Activated naive CD4-positive, alpha-beta T cell treated with anti-CD3 and anti-CD28 coated beads, Interleukin-2, amount 50 U/mL, for 16 hours (primary cell): ENCODE data around the gene FREM3.

Source experiments
- DNase-seq: peaks from one replicate; pipeline ENCODE4 v3.0.0-alpha.2; 2020

The FREM3 gene

DNA sequence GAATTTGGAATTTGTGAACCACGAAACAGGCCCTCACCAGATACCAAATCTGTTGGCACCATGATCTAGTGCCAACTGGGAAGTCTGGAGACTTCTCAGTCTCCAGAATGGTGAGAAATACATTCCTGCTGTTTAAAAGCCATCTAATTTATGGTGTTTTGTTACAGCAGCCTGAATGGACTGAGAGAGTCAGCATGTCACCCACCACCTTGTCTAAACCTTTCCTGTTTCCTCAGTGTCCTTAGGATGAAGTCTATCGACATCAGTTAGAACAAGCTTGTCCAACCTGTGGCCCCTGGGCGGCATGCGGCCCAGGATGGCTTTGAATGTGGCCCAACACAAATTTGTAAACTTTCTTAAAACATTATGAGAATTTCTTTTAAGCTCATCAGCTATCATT, 42.1 kb downstream of the FREM3 start:
- no peak for DNase-seq

GRCh38 chr4:143654571-143654970, 45.9 kb downstream of the FREM3 start:
- no peak for DNase-seq

- DNase-seq = no peak
Observed at GRCh38 chr4:143653031-143653430, 47.4 kb downstream of the FREM3 start.

- no peak for DNase-seq
Observed at GRCh38 chr4:143643399-143643798, 57.1 kb downstream of the FREM3 start.

GRCh38 chr4:143642611-143643010, 57.9 kb downstream of the FREM3 start:
- DNase-seq = no peak

- DNase-seq = no peak
Observed at GRCh38 chr4:143641361-143641760, 59.1 kb downstream of the FREM3 start.

DNA sequence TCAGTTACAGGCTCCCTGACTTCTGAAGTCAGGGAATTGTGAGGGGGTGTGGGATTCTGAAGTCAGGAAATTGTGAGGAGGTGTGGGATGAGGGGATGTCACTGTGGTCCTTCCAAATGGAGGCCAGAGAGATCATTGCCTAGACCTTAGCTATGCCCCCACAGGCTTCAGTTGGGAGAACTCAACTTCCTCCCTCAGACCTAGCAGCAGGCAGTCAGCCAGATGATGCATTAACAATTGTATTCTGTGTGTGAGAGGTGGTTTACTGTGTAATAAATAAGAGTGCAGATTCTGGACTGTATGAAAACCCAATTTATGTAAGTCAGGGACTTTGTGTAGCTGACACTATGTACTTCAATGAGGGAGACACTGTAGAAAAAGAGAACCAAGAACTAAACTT, 65.7 kb downstream of the FREM3 start:
- DNase-seq = no peak

DNA sequence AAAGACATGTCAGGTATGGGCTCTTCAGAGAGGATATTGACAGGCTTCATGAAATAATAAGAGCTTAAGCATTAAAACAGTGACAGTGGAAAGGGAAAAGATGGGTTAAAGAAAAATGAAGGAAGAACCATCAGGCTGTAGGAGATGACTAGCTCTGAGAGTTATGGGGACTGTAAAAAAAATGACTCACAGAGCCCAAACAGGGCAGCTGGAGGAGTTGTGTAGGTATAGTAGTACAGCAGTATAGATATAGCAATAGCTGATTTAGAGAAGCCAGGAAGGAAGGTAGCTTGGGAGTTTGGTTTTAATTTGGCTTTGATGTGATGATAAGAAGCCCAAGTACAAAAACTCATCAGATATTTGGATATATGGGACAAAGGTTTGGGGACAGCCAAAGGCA, 66.6 kb downstream of the FREM3 start:
- no peak for DNase-seq

GRCh38 chr4:143626134-143626911, 74.2 kb downstream of the FREM3 start:
- DNase-seq = no peak

GRCh38 chr4:143625632-143626031, 74.8 kb downstream of the FREM3 start:
- no peak for DNase-seq

- DNase-seq = no peak
Observed at GRCh38 chr4:143623896-143624295, 76.6 kb downstream of the FREM3 start.

DNA sequence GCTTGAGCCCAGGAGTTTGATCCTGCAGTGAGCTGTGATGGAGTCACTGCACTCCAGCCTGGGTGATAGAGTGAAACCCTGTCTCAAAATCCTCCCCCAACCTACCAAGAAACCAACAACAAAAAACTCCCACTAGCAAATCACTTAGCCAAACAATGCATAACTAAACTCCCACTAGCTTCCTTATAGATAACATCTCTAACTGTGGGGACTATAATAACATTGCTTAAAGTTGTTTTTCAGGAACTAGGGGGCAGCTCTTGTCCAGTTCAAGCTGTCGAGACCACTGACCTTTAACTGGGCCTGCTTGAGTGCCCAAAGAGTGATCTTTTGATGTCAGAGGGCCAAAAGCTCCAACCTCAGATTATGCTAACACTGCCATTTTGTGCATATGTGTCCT, 81.7 kb downstream of the FREM3 start:
- no peak for DNase-seq

DNA sequence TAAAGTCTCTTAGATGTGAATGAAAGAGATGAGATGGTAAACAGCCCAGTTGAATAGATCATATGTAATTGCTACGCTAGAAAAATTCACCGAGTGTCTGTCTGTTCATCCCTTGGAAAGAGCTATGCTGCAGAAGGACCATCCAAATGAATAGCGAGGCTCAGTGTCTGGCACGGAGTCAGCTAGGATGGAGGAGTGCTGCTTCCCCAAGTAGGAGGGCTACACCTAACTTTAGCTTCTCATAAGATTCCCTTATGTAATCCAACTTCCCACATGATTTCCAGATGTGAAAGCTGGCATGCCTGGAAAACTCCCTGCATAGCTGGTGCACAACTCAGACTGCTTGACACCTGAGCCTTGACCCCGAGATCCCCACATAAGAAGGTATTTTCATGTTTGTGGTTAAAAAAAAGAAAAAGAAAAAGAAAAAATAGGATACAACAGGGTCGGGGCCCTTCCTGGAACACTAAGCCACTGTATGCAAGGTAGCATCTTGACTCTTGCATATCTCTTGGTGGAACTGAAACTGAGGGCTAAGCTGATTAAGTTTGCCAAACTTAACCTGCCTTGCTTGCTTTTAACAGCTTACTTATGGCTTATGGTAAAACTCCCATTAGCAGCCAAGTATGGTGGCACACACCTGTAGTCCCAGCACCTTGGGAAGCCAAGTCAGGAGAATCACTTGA, 82.3 kb downstream of the FREM3 start:
- no peak for DNase-seq

GRCh38 chr4:143616771-143617170, 83.7 kb downstream of the FREM3 start:
- no peak for DNase-seq

GRCh38 chr4:143609492-143609891, 91.0 kb downstream of the FREM3 start:
- no peak for DNase-seq

DNA sequence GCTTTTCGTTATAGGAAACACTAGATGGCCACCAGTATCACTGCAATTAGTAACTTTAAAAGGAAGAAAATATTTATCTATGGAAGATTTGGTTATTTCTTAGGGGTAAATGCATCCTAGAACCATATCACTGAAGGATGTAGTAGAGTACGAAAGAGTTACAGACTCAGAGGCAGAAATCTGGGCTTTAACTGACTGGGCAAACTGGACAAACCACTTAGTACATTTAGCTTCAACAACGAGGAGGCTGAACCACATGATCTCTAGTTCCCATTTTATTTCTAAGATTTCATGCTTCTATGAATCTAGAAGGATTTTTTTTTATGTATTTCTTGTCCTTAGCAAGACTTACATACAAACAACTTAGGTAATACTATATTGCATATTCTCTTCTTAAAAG, 94.0 kb downstream of the FREM3 start:
- no peak for DNase-seq

DNA sequence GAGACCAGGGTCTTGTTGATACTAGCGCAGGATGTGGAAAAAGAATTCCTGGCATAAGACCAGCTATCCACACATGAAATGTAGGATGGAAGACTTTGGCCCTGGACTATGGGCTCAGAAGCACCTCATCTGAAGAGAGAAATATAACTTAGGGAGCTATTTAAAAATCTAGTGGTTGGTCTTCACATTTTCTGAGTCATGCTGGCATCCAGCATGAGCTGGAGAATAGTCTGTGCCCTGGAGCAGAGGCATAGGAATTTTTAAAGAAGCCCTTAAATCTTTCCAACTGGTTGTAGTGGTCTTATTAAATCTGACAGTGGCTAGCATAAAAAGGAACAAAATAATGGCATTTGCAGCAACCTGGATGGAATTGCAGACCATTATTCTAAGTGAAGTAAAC, 100.6 kb downstream of the FREM3 start:
- DNase-seq = no peak

DNA sequence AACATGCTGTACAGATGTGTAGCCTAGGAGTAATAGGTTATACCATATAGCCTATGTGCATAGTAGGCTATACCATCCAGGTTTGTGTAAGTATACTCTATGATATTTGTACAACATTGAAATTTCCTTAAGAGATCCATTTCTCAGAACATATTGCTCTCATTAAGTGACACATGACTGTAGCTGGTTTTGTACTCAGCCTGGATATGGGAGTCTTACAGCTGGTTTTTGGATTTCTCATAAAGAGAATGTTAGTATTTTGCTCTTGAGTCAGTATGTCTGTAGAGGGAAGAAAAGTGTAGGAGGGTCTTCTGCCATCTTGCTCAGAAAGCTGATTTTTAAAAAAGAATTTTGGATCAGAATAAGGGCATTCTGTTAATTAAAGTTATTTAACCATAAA, 101.7 kb downstream of the FREM3 start:
- DNase-seq = no peak

DNA sequence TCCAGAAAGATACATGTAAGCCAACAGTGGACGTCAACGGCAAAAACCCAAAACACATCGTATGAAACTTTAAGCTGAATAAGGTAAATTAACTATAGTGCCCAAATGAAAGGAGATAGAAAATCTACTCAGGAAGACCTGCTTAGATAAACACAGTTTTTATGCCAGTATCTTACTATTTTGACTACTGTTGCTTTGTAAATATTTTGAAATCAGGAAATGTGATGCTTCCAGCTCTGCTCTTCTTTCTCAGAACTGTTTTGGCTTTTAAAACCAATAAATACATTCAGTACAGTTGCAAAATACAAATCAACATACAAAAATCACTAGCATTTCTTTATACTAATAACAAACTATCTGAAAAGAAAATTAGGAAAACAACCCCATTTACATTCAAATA, 103.2 kb downstream of the FREM3 start:
- no peak for DNase-seq

- DNase-seq = no peak
Observed at GRCh38 chr4:143587703-143588102, 112.8 kb downstream of the FREM3 start.

DNA sequence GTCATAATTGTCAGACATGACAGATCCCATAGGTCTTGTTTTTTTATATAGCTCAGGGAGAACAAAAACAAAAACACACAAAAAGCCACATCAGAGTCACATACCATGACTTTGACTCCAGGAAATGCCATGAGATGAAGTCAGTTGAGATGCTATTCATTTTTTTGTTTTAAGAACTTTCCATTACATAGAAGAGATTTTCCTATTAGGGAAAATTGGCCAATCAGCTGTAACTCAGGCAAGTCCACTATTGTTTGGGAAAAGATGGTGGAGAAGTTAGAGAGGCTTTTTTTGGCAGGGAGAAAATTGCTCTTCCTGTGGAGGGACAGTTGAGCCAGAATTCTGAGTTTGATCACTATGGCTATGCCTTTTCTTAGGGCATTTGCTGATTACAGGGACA, 114.4 kb downstream of the FREM3 start:
- DNase-seq = no peak

GRCh38 chr4:143585548-143585947, 114.9 kb downstream of the FREM3 start:
- DNase-seq = no peak

GRCh38 chr4:143581331-143581946, 119.0 kb downstream of the FREM3 start:
- no peak for DNase-seq

DNA sequence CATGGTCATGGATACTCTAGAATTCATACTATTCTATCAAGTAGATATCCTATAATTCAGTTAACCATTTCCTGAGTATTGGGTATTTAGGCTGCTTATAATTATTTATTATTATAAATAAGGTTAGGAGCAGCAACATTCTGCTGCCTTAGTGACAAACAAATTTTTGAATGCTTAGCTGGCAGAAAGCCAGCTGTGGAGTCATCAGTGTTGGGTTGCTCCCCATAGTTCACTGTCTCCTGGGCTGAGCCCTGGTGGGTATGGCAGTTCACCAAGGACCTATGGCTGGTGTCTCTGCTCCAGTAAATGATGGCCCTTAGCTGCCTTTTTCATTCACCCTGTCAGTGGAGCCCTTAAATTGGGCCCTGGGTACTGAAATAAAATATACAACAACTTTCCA, 125.1 kb downstream of the FREM3 start:
- no peak for DNase-seq
